WTC11 (cell line): ENCODE data around the gene BMP2. TPM values are rescaled to one million over a fixed set of nuclear protein-coding genes. Genes with fewer than 3 reads are reported as not detected.

Source experiments
- ATAC-seq: fragments of 200-7000 bp; cut with Tn5 transposase; 2 replicates; pipeline ENCODE4 v1.10.0; 2021; ENCODE audit warnings: mild to moderate bottlenecking, moderate library complexity
- CTCF ChIA-PET: fragments of 300-600 bp; sonication (Branson Sonifier 250); formaldehyde crosslinking; loops from one replicate; lab custom pipeline; 2021; ENCODE audit warnings: antibody characterized with exemption; lab: Charles Lee
- POLR2A ChIA-PET: fragments of 350-600 bp; sonication (Branson Sonifier 250); formaldehyde crosslinking; loops from one replicate; lab custom pipeline; 2021; ENCODE audit warnings: antibody characterized with exemption; lab: Charles Lee
- DNase-seq: peaks from one replicate; pipeline ENCODE4 v3.0.0; 2021; ENCODE audit warnings: low spot score
- H3K27ac Mint-ChIP-seq: 2 replicates; pipeline ENCODE4 v1.8.0; 2021; ENCODE audit warnings: mixed read lengths
- H3K27me3 Mint-ChIP-seq: 2 replicates; pipeline ENCODE4 v1.8.0; 2021; ENCODE audit warnings: low read depth, mild to moderate bottlenecking, moderate library complexity, mixed read lengths
- H3K36me3 Mint-ChIP-seq: 2 replicates; pipeline ENCODE4 v1.8.0; 2021; ENCODE audit warnings: mixed read lengths
- H3K4me1 Mint-ChIP-seq: 2 replicates; pipeline ENCODE4 v1.8.0; 2022; ENCODE audit warnings: mixed read lengths
- H3K4me3 Mint-ChIP-seq: 2 replicates; pipeline ENCODE4 v1.8.0; 2021; ENCODE audit warnings: mild to moderate bottlenecking, moderate library complexity, mixed read lengths
- H3K9me3 Mint-ChIP-seq: 2 replicates; pipeline ENCODE4 v1.8.0; 2021; ENCODE audit warnings: mixed read lengths
- ATF3 ChIP-seq: sonication (generic); formaldehyde crosslinking; conservative IDR thresholded peaks from 2 replicates; pipeline ENCODE4 v1.8.1; 2022; ENCODE audit warnings: mild to moderate bottlenecking, missing genetic modification reagents
- E2F4 ChIP-seq: sonication (generic); formaldehyde crosslinking; IDR thresholded peaks from 2 replicates; pipeline ENCODE4 v1.8.1; 2022; ENCODE audit warnings: low read depth, mild to moderate bottlenecking, moderate library complexity, missing genetic modification reagents, borderline replicate concordance
- E2F5 ChIP-seq: sonication (generic); formaldehyde crosslinking; IDR thresholded peaks from 2 replicates; pipeline ENCODE4 v1.8.1; 2022; ENCODE audit warnings: mild to moderate bottlenecking, moderate library complexity, missing genetic modification reagents
- FOXJ3 ChIP-seq: sonication (generic); formaldehyde crosslinking; IDR thresholded peaks from 2 replicates; pipeline ENCODE4 v1.9.0; 2021; ENCODE audit warnings: missing genetic modification reagents, mild to moderate bottlenecking, borderline replicate concordance
- GTF2I ChIP-seq: fragments of 250-450 bp; sonication (Bioruptor Pico); conservative IDR thresholded peaks from 2 replicates; pipeline ENCODE4 v1.4.0; 2021; ENCODE audit warnings: mild to moderate bottlenecking
- HMGXB4 ChIP-seq: sonication (generic); formaldehyde crosslinking; IDR thresholded peaks from 2 replicates; pipeline ENCODE4 v1.8.1; 2023; ENCODE audit warnings: mild to moderate bottlenecking, moderate library complexity, missing genetic modification reagents
- MYBL2 ChIP-seq: sonication (generic); formaldehyde crosslinking; IDR thresholded peaks from 2 replicates; pipeline ENCODE4 v1.8.1; 2023; ENCODE audit warnings: mild to moderate bottlenecking, moderate library complexity, missing genetic modification reagents
- OVOL2 ChIP-seq: fragments of 250-450 bp; sonication (Bioruptor Pico); IDR thresholded peaks from 2 replicates; pipeline ENCODE4 v1.9.0; 2021; ENCODE audit warnings: mild to moderate bottlenecking, borderline replicate concordance
- PREB ChIP-seq: sonication (generic); formaldehyde crosslinking; IDR thresholded peaks from 2 replicates; pipeline ENCODE4 v1.8.1; 2022; ENCODE audit warnings: mild to moderate bottlenecking, missing genetic modification reagents, moderate library complexity, borderline replicate concordance
- ZNF121 ChIP-seq: sonication (generic); formaldehyde crosslinking; IDR thresholded peaks from 2 replicates; pipeline ENCODE4 v1.8.0; 2023; ENCODE audit warnings: missing genetic modification reagents
- total RNA-seq: library from RNA; stranded (reverse); gene quantifications from 3 replicates; pipeline ENCODE4 v1.2.3, GENCODE V29; 2021
- TF ChIP-seq, protein P1 (sequence below): sonication (generic); formaldehyde crosslinking; IDR thresholded peaks from 2 replicates; pipeline ENCODE4 v1.8.0; 2022; ENCODE audit warnings: mild to moderate bottlenecking, missing genetic modification reagents
- TF ChIP-seq, protein P2 (sequence below): sonication (generic); formaldehyde crosslinking; IDR thresholded peaks from 2 replicates; pipeline ENCODE4 v1.8.0; 2022; ENCODE audit warnings: missing genetic modification reagents
- TF ChIP-seq, protein P3 (sequence below): fragments of 250-450 bp; sonication (Bioruptor Pico); IDR thresholded peaks from 2 replicates; pipeline ENCODE4 v1.9.0; 2021; ENCODE audit warnings: mild to moderate bottlenecking
- TF ChIP-seq, protein P4 (sequence below): fragments of 250-450 bp; sonication (Bioruptor Pico); IDR thresholded peaks from 2 replicates; pipeline ENCODE4 v1.8.0; 2021; ENCODE audit warnings: mild to moderate bottlenecking
- TF ChIP-seq, protein P5 (sequence below): fragments of 250-450 bp; sonication (Bioruptor Pico); conservative IDR thresholded peaks from 2 replicates; pipeline ENCODE4 v1.9.0; 2021; ENCODE audit warnings: mild to moderate bottlenecking

The BMP2 gene
- total RNA-seq, 1 experiment from 2014 or later, result 1.3 TPM

- TF ChIP-seq E2F4 (CRISPR knock-in tag) (no peak), GTF2I (CRISPR knock-in tag) (no peak)
- TF ChIP-seq, protein P1, sequence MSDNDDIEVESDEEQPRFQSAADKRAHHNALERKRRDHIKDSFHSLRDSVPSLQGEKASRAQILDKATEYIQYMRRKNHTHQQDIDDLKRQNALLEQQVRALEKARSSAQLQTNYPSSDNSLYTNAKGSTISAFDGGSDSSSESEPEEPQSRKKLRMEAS (CRISPR knock-in tag), result no peak
These were observed 1.9 kb upstream of the BMP2 start (continued) for GRCh38 chr20:6765469-6766058.

GRCh38 chr20:6766433-6766832 lies 1.1 kb upstream of the BMP2 start:
- no peaks in the 10 kb centered on the region for H3K9me3 Mint-ChIP-seq
- ATAC-seq (no peak), DNase-seq (no peak)
- no peak overlapping the region for H3K27ac Mint-ChIP-seq
- peaks cover 52% of the 10 kb centered on the region for H3K4me1 Mint-ChIP-seq
- ChIA-PET POLR2A (interaction anchor here (1.2 kb wide), 1 partner anchor 282 kb away, joined by 4 read pairs; no protein-coding TSS in a partner anchor), CTCF (interaction anchor here (0.7 to 3.0 kb wide), 15 partner anchors 14 to 938 kb away, joined by 3 to 15 read pairs (median 4); no protein-coding TSS in a partner anchor)
- peaks cover 38% of the 10 kb centered on the region for H3K27me3 Mint-ChIP-seq
- H3K4me3 Mint-ChIP-seq, result peak overlapping the region; percentile 50
- H3K36me3 Mint-ChIP-seq, result no peaks in the 10 kb centered on the region
- TF ChIP-seq OVOL2 (CRISPR knock-in tag) (no peak), FOXJ3 (CRISPR knock-in tag) (no peak), PREB (CRISPR knock-in tag) (no peak), MYBL2 (CRISPR knock-in tag) (no peak), ZNF121 (CRISPR knock-in tag) (no peak), HMGXB4 (CRISPR knock-in tag) (no peak), E2F5 (no peak), ATF3 (CRISPR knock-in tag) (no peak)
- TF ChIP-seq, protein P2, sequence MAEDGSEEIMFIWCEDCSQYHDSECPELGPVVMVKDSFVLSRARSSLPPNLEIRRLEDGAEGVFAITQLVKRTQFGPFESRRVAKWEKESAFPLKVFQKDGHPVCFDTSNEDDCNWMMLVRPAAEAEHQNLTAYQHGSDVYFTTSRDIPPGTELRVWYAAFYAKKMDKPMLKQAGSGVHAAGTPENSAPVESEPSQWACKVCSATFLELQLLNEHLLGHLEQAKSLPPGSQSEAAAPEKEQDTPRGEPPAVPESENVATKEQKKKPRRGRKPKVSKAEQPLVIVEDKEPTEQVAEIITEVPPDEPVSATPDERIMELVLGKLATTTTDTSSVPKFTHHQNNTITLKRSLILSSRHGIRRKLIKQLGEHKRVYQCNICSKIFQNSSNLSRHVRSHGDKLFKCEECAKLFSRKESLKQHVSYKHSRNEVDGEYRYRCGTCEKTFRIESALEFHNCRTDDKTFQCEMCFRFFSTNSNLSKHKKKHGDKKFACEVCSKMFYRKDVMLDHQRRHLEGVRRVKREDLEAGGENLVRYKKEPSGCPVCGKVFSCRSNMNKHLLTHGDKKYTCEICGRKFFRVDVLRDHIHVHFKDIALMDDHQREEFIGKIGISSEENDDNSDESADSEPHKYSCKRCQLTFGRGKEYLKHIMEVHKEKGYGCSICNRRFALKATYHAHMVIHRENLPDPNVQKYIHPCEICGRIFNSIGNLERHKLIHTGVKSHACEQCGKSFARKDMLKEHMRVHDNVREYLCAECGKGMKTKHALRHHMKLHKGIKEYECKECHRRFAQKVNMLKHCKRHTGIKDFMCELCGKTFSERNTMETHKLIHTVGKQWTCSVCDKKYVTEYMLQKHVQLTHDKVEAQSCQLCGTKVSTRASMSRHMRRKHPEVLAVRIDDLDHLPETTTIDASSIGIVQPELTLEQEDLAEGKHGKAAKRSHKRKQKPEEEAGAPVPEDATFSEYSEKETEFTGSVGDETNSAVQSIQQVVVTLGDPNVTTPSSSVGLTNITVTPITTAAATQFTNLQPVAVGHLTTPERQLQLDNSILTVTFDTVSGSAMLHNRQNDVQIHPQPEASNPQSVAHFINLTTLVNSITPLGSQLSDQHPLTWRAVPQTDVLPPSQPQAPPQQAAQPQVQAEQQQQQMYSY, result no peak
- TF ChIP-seq, protein P3, sequence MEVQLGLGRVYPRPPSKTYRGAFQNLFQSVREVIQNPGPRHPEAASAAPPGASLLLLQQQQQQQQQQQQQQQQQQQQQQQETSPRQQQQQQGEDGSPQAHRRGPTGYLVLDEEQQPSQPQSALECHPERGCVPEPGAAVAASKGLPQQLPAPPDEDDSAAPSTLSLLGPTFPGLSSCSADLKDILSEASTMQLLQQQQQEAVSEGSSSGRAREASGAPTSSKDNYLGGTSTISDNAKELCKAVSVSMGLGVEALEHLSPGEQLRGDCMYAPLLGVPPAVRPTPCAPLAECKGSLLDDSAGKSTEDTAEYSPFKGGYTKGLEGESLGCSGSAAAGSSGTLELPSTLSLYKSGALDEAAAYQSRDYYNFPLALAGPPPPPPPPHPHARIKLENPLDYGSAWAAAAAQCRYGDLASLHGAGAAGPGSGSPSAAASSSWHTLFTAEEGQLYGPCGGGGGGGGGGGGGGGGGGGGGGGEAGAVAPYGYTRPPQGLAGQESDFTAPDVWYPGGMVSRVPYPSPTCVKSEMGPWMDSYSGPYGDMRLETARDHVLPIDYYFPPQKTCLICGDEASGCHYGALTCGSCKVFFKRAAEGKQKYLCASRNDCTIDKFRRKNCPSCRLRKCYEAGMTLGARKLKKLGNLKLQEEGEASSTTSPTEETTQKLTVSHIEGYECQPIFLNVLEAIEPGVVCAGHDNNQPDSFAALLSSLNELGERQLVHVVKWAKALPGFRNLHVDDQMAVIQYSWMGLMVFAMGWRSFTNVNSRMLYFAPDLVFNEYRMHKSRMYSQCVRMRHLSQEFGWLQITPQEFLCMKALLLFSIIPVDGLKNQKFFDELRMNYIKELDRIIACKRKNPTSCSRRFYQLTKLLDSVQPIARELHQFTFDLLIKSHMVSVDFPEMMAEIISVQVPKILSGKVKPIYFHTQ (CRISPR knock-in tag), result no peak
- TF ChIP-seq, protein P4, sequence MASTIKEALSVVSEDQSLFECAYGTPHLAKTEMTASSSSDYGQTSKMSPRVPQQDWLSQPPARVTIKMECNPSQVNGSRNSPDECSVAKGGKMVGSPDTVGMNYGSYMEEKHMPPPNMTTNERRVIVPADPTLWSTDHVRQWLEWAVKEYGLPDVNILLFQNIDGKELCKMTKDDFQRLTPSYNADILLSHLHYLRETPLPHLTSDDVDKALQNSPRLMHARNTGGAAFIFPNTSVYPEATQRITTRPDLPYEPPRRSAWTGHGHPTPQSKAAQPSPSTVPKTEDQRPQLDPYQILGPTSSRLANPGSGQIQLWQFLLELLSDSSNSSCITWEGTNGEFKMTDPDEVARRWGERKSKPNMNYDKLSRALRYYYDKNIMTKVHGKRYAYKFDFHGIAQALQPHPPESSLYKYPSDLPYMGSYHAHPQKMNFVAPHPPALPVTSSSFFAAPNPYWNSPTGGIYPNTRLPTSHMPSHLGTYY, result no peak
- TF ChIP-seq, protein P1 (CRISPR knock-in tag), result no peak
- TF ChIP-seq, protein P5, sequence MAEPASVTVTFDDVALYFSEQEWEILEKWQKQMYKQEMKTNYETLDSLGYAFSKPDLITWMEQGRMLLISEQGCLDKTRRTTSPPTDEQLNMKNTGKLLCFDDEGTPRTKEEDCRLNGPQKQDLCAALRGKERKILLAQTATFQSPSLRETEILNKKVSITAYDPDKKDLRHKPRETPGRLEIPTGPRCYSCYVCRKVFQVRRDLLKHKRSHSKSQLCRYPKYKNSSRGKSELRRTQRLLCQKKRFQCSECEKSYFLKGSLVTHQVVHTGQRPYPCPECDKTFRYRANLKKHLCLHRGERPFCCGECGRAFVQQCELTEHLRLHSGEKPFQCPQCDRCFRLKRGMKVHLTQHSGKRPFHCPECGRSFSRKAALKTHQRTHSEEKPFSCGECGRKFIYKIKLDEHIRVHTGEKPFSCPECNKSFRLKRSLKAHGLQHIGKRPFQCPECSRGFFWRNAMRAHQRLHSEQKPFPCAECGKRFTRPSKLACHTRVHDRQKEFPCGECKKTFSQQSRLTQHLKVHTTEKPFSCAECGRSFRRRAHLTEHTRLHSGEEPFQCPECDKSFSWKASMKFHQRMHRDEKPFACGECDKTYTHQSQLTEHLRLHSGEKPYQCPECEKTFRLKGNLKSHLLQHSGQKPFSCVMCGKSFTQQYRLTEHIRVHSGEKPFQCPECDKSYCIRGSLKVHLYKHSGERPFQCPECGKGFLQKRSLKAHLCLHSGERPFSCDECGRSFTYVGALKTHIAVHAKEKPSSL, result no peak
